NCI-H1092 treated with DMSO at 0.1 percent for 48 hours (cell line): ENCODE data around the gene CLPSL1.
"Not testable (repeated sequence)": the region's sequence is repeated elsewhere in the genome, so short reads cannot be mapped to it uniquely, and the experiment has no call there.

ENCODE experiments used
- DNase-seq: peaks from one replicate; lab custom pipeline; 2025; lab: John Stamatoyannopoulos, UW

Gene CLPSL1

GRCh38 chr6:35780719-35781118 is at the start of gene CLPSL1:
TSS of gene CLPSL1 (plus strand) at chr6:35781019. CDS start at chr6:35781111, 92 bp downstream.
- no peak for DNase-seq

GRCh38 chr6:35731414-35731735 is 49.4 kb upstream of the CLPSL1 start:
- DNase-seq: peak; percentile 62

- peak; percentile 64 for DNase-seq
These were observed 48.9 kb upstream of the CLPSL1 start for GRCh38 chr6:35731736-35732532.

GRCh38 chr6:35733633-35734032 is 47.2 kb upstream of the CLPSL1 start:
- DNase-seq: no peak

GRCh38 chr6:35734319-35734718 is 46.5 kb upstream of the CLPSL1 start:
- not testable (repeated sequence) for DNase-seq

- no peak for DNase-seq
These were observed 45.4 kb upstream of the CLPSL1 start for GRCh38 chr6:35735452-35735851.

- no peak for DNase-seq
These were observed 44.4 kb upstream of the CLPSL1 start for GRCh38 chr6:35736253-35736894.

- DNase-seq: no peak
These were observed 43.8 kb upstream of the CLPSL1 start, which contains the start of gene ARMC12 for GRCh38 chr6:35736982-35737412. TSS of gene ARMC12 (plus strand) at chr6:35737032. CDS start at chr6:35737109, 77 bp downstream.

- DNase-seq: peak; percentile 64
These were observed 43.2 kb upstream of the CLPSL1 start for GRCh38 chr6:35737413-35738211.

- DNase-seq: no peak
These were observed 40.9 kb upstream of the CLPSL1 start for GRCh38 chr6:35739645-35740524.

GRCh38 chr6:35742842-35743241 is 38.0 kb upstream of the CLPSL1 start:
- DNase-seq: no peak

- no peak for DNase-seq
These were observed 35.3 kb upstream of the CLPSL1 start for GRCh38 chr6:35745509-35745908.

GRCh38 chr6:35746516-35746915 is 34.3 kb upstream of the CLPSL1 start:
- no peak for DNase-seq

- no peak for DNase-seq
These were observed 32.9 kb upstream of the CLPSL1 start for GRCh38 chr6:35747877-35748276.

- no peak for DNase-seq
These were observed 30.3 kb upstream of the CLPSL1 start for GRCh38 chr6:35750557-35750956.

- DNase-seq: no peak
These were observed 29.2 kb upstream of the CLPSL1 start for GRCh38 chr6:35751594-35751993.

- no peak for DNase-seq
These were observed 28.5 kb upstream of the CLPSL1 start for GRCh38 chr6:35752330-35752729.

GRCh38 chr6:35754452-35755277 is 26.2 kb upstream of the CLPSL1 start:
- peak; percentile 8 for DNase-seq

GRCh38 chr6:35755278-35755924 is 25.4 kb upstream of the CLPSL1 start:
- no peak for DNase-seq

GRCh38 chr6:35757456-35758123 is 23.2 kb upstream of the CLPSL1 start:
- DNase-seq: no peak
